Measurements from ENCODE around the gene AGK.

DNA sequence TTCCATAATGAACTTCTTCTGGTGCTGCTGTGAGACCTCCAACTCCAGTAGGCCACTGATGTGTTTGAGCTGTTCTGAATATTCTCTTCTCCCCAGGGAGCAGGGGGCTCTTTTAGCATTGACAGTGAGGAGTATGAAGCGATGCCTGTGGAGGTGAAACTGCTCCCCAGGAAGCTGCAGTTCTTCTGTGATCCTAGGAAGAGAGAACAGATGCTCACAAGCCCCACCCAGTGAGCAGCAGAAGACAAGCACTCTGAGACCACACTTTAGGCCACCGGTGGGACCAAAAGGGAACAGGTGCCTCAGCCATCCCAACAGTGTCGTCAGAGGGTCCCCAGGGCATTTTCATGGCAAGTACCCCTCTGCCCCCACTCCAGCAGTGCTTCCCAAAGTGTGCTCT is 101.5 kb downstream of the AGK start:
- TF ChIP-seq, protein P1, sequence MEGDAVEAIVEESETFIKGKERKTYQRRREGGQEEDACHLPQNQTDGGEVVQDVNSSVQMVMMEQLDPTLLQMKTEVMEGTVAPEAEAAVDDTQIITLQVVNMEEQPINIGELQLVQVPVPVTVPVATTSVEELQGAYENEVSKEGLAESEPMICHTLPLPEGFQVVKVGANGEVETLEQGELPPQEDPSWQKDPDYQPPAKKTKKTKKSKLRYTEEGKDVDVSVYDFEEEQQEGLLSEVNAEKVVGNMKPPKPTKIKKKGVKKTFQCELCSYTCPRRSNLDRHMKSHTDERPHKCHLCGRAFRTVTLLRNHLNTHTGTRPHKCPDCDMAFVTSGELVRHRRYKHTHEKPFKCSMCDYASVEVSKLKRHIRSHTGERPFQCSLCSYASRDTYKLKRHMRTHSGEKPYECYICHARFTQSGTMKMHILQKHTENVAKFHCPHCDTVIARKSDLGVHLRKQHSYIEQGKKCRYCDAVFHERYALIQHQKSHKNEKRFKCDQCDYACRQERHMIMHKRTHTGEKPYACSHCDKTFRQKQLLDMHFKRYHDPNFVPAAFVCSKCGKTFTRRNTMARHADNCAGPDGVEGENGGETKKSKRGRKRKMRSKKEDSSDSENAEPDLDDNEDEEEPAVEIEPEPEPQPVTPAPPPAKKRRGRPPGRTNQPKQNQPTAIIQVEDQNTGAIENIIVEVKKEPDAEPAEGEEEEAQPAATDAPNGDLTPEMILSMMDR (IDR thresholded peaks at IDR 0.05): no peak
- TF ChIP-seq POLR2A (IDR thresholded peaks at IDR 0.05) (no peak), POLR2AphosphoS5 (IDR thresholded peaks at IDR 0.05) (no peak)

Measured in breast epithelium (tissue), 3 donors.